Pancreas (tissue), 10 donors: ENCODE results near the gene ALDOB. TPM values are rescaled to one million over a fixed set of nuclear protein-coding genes. Genes with fewer than 3 reads are reported as not detected.

ENCODE experiments used
- ATAC-seq, 4 donors: fragments of 200-7000 bp; cut with Tn5 transposase; one replicate each; pipeline versions ENCODE4 v1.8.0 to v1.9.1; 2020; ENCODE audit warnings: mild to moderate bottlenecking in 4 of 4, moderate library complexity in 4 of 4
- DNase-seq, 6 donors: peaks; one replicate each; pipeline ENCODE4 v3.0.0-alpha.2; 2020
- FAIRE-seq: peaks from 2 replicates; lab custom pipeline; 2012; peaks lifted over from hg19 to GRCh38; lab: Jason Lieb, UNC
- H3K27ac ChIP-seq, 4 donors: fragments of 200-600 bp; sonication (generic); 1 replicate in 3 of 4; 2 replicates in 1 of 4; pipeline versions ENCODE4 v1.5.0 to v1.8.0; 2020
- H3K27me3 ChIP-seq, 4 donors: fragments of 200-600 bp; one replicate each; pipeline ENCODE4 v1.8.0; 2021
- H3K36me3 ChIP-seq, 3 donors: fragments of 200-600 bp; sonication (generic) in 1 of 3; one replicate each; pipeline versions ENCODE4 v1.5.0 to v1.8.0; 2020 to 2021
- H3K4me1 ChIP-seq, 3 donors: fragments of 200-600 bp; one replicate each; pipeline ENCODE4 v1.8.0; 2021
- H3K4me3 ChIP-seq, 4 donors: fragments of 200-600 bp; sonication (generic) in 2 of 4; one replicate each; pipeline versions ENCODE4 v1.5.0 to v1.8.0; 2020 to 2021
- H3K9me3 ChIP-seq, 4 donors: fragments of 200-600 bp; one replicate each; pipeline ENCODE4 v1.8.0; 2021
- WGBS, 2 donors: extraction: QIAGEN DNeasy Blood & Tissue Kit; methylation state at CpG; one replicate each; pipeline ENCODE4 v1.1.7; 2013; 5-methylcytosine and 5-hydroxymethylcytosine counted together
- intact Hi-C, 3 donors: fragments of 100-400 bp; cut with DNase I; formaldehyde crosslinking; loops; one replicate each; pipeline versions ENCODE4 v1.11.1 to v1.14.2; 2022
- polyA plus RNA-seq, 2 donors: library from polyadenylated mRNA; stranded (reverse); fragments of 200-250 nt; gene quantifications; one replicate each; pipeline ENCODE4 v1.2.3, GENCODE V29; 2013
- total RNA-seq, 6 donors: library from RNA; stranded (reverse); fragmentation: NEBNext Ultra II Directional in 4 of 6; extraction: Animal tissue kit (Norgen Biotek cat#: 25700) in 4 of 6; gene quantifications; one replicate each; pipeline versions ENCODE4 v1.2.1 to v1.2.4, GENCODE V29; 2021 to 2023
- TF ChIP-seq, protein P1 (sequence below), 4 donors: fragments of 200-600 bp; sonication (generic) in 3 of 4; IDR thresholded peaks; one replicate each; pipeline versions ENCODE4 v1.5.0 to v1.8.0; 2021; ENCODE audit warnings: antibody characterized with exemption in 4 of 4
- donor health status: healthy with polysubstance abuse.
- donor health status: DM: no; HTN: no; CAD: no; lungs with moderate emphysema.
- donor health status: DM: no; HTN: no; CAD: no.
- donor health status: control.
- donor health status: control.
- donor health status: Bipolar disorder and iron deficiency.
- donor health status: DM: yes; HTN: yes; CAD: no.
- donor health status: DM: no; HTN: no; CAD: no.
- donor health status: DM: no; HTN: no; CAD: no.
- donor health status: DM: yes; HTN: yes; CAD: no.

Gene ALDOB
- total and polyA plus RNA-seq, 8 donors: 75.0 to 856 (median 287) TPM

DNA sequence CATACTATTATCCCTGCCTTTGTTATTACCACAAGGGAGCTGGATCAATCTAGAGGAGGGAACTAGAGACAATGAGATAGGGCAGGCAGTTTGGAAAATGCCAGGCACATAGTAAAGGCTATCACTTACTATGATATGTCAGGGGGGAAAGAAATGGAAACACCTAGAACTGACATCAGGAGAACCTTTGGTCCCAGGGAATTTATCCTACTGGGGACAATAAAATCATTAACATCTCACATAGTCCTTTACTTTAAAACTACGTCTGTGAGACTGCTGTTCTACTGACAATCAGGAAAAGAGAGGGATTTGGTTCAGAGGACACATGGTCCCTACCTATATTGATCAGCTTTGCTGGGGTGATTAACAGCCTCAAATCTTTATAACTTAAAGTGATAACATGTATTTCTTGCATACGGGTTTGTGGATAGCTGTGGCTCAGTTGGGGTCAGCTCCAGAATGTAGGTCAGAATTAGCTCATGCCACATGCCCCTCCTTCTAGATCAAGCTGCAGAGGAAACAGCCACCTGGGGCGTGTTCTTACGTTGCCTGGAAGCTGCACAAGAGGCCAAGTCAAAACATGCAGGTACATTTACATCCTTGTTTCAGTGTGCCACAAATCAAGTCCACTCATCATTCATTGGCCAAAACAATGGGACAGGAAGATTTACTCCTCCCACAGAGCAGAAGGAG lies 43.9 kb upstream of the ALDOB start:
- ATAC-seq (peak; percentile 77 to 87 (median 81)), FAIRE-seq (no peak), DNase-seq (peak in 3 of 6 donors; percentile 22 to 41 (median 29))
- peaks cover 0 to 23% (median 0%) of the 10 kb centered on the region in 3 donors for H3K36me3 ChIP-seq
- no peaks in the 10 kb centered on the region for H3K27me3 ChIP-seq
- no peaks in the 10 kb centered on the region for H3K9me3 ChIP-seq
- H3K4me3 ChIP-seq: no peak overlapping the region
- TF ChIP-seq, protein P1, sequence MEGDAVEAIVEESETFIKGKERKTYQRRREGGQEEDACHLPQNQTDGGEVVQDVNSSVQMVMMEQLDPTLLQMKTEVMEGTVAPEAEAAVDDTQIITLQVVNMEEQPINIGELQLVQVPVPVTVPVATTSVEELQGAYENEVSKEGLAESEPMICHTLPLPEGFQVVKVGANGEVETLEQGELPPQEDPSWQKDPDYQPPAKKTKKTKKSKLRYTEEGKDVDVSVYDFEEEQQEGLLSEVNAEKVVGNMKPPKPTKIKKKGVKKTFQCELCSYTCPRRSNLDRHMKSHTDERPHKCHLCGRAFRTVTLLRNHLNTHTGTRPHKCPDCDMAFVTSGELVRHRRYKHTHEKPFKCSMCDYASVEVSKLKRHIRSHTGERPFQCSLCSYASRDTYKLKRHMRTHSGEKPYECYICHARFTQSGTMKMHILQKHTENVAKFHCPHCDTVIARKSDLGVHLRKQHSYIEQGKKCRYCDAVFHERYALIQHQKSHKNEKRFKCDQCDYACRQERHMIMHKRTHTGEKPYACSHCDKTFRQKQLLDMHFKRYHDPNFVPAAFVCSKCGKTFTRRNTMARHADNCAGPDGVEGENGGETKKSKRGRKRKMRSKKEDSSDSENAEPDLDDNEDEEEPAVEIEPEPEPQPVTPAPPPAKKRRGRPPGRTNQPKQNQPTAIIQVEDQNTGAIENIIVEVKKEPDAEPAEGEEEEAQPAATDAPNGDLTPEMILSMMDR (IDR thresholded peaks at IDR 0.05): no peak
- 29 to 32% methylated on average over 4 of the region's 4 CpGs for WGBS, 2 donors
- peaks cover 4 to 29% (median 5%) of the 10 kb centered on the region in 3 donors for H3K4me1 ChIP-seq
- H3K27ac ChIP-seq: no peak overlapping the region
- intact Hi-C loops: loop anchor here in 1 of 3 donors (10.0 kb wide), 1 partner anchor 45 kb away; no protein-coding TSS in a partner anchor

DNA sequence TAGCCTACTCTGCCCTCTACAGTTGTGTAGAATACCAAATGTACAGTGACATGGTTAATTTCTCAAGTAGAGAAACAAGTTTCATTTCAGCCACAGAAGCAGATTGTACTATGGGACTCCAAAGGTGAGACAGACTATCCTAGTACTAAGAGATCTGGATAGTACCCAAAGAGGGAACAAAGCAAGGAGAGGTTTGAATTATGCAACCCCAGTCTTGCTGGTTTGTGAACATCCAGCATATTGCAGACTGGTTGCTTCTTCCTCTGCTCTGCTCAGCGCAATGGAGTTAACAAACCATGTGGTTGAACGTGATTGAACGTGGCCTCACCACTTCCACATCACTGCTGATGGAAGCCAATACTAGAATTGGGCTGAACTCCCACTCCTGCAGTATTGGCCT lies 43.3 kb upstream of the ALDOB start:
- intact Hi-C loops: loop anchor here in 1 of 3 donors (10.0 kb wide), 1 partner anchor 46 kb away; no protein-coding TSS in a partner anchor
- no peak overlapping the region for H3K4me3 ChIP-seq
- no peaks in the 10 kb centered on the region for H3K27me3 ChIP-seq
- FAIRE-seq: no peak
- H3K9me3 ChIP-seq: no peaks in the 10 kb centered on the region
- H3K36me3 ChIP-seq: peaks cover 0 to 28% (median 0%) of the 10 kb centered on the region in 3 donors
- DNase-seq: no peak
- WGBS, 2 donors: 68 to 73% methylated on average over 3 of the region's 3 CpGs
- TF ChIP-seq, protein P1 (IDR thresholded peaks at IDR 0.05): no peak
- peak; percentile 15 to 41 (median 20) for ATAC-seq
- no peak overlapping the region for H3K27ac ChIP-seq
- peaks cover 4 to 24% (median 5%) of the 10 kb centered on the region in 3 donors for H3K4me1 ChIP-seq

DNA sequence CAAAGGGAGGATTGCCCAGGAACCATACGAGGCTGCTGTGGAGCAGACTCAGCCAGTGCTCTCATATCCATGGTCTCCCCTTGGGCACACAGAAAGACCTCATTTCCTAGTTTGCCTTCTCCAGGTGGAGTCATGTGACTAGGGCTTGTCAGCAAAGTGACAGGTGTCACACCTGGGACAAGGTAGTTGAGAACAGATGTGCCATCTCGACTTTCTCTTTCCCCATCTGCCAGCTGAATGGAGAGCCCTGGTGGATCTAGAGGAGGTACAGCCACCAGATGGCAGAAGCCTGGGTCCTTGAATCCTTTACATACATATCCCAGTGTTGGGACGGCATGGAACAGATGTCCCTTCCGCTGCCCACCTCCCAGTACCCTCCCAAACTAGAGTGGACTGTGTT lies 42.9 kb upstream of the ALDOB start:
- intact Hi-C loops: loop anchor here in 1 of 3 donors (10.0 kb wide), 1 partner anchor 46 kb away; no protein-coding TSS in a partner anchor
- Histone ChIP-seq H3K4me1 (peaks cover 4 to 24% (median 5%) of the 10 kb centered on the region in 3 donors), H3K36me3 (peaks cover 0 to 33% (median 0%) of the 10 kb centered on the region in 3 donors), H3K4me3 (no peak overlapping the region), H3K27ac (no peak overlapping the region), H3K9me3 (no peaks in the 10 kb centered on the region), H3K27me3 (no peaks in the 10 kb centered on the region)
- ATAC-seq (peak in 1 of 4 donors; percentile 20), DNase-seq (no peak), FAIRE-seq (no peak)
- WGBS, 2 donors: 72 to 74% methylated on average over 4 of the region's 4 CpGs
- TF ChIP-seq, protein P1 (IDR thresholded peaks at IDR 0.05): no peak

DNA sequence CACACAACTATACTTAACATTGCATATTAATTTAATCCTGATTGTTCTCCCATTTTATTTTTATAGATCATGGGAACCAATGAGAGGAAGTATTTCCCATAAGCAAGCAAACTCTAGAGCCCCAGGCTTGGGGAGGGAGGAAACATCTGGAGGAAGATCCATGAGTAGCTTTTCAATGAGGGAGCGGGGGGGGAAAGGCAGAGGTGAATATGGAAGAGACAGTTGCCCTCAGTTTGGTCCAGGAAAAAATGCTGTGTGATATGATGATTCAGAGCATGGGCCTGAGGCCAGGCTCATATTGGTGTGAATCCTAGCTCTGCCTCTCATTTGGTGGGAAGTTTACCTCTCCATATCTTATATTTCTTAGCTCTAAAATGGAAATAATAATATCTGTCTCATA lies 42.2 kb upstream of the ALDOB start:
- ATAC-seq (no peak), DNase-seq (no peak), FAIRE-seq (no peak)
- Histone ChIP-seq H3K4me3 (no peak overlapping the region), H3K9me3 (no peaks in the 10 kb centered on the region), H3K36me3 (peaks cover 0 to 38% (median 0%) of the 10 kb centered on the region in 3 donors), H3K27me3 (no peaks in the 10 kb centered on the region), H3K27ac (no peak overlapping the region), H3K4me1 (peaks cover 4 to 24% (median 5%) of the 10 kb centered on the region in 3 donors)
- WGBS, 2 donors: 92 to 93% methylated on average over 1 of the region's 1 CpG
- TF ChIP-seq, protein P1 (IDR thresholded peaks at IDR 0.05): no peak
- intact Hi-C loops: loop anchor here in 1 of 3 donors (10.0 kb wide), 1 partner anchor 47 kb away; no protein-coding TSS in a partner anchor
